PC-3 (cell line): ENCODE results near the gene KSR2.

Experiments
- CTCF ChIP-seq: fragments of 300-600 bp; sonication (generic); conservative IDR thresholded peaks from 2 replicates; pipeline ENCODE4 v1.5.1; 2017; ENCODE audit warnings: antibody characterized with exemption, low read depth, mild to moderate bottlenecking, low read length
- EZH2 ChIP-seq: fragments of 300-600 bp; sonication (generic); IDR thresholded peaks from one replicate; pipeline ENCODE4 v1.6.1; 2017; ENCODE audit warnings: antibody characterized with exemption, mild to moderate bottlenecking, low read length; ENCODE audit not compliant: unreplicated experiment
- EZH2phosphoT487 ChIP-seq: fragments of 300-600 bp; sonication (generic); IDR thresholded peaks from 2 replicates; pipeline ENCODE4 v1.6.1; 2018; ENCODE audit warnings: mild to moderate bottlenecking, antibody characterized with exemption, low read length, borderline replicate concordance

- TF ChIP-seq EZH2, result no peak
- TF ChIP-seq CTCF, result no peak
- TF ChIP-seq EZH2phosphoT487, result no peak
These were observed 304.6 kb downstream of the KSR2 start for GRCh38 chr12:117664169-117664568.
